K562 (cell line): Measurements from ENCODE around the gene LRP1B. TPM values are rescaled to one million over a fixed set of nuclear protein-coding genes. Genes with fewer than 3 reads are reported as not detected.

Source experiments
- ATAC-seq: fragments of 200-7000 bp; cut with Tn5 transposase; 3 replicates; pipeline ENCODE4 v1.9.1; 2020; ENCODE audit warnings: moderate library complexity
- BruUV-seq: library from RNA; stranded (reverse); fragments of 400-500 nt; replicated peaks from 2 replicates; lab custom pipeline; 2021; lab: Mats Ljungman, UMichigan
- CTCF ChIA-PET: fragments of 300-600 bp; formaldehyde crosslinking; extraction: SDS; loops from one replicate; lab custom pipeline; 2021; ENCODE audit warnings: low intra/inter-chr PET ratio; lab: Yijun Ruan, JAX
- POLR2A ChIA-PET: fragments of 300-600, 350-650 bp; sonication (Branson Sonifier 250); formaldehyde crosslinking; extraction: SDS; loops from one replicate; lab custom pipeline; 2021; ENCODE audit warnings: antibody characterized with exemption, inconsistent platforms; lab: Yijun Ruan, JAX
- DNase-seq, 4 experiments: peaks; one replicate each; pipeline versions ENCODE4 v3.0.0 to v3.0.0-alpha.2; 2011 to 2018; ENCODE audit warnings: low spot score in 3 of 4, mixed read lengths in 3 of 4; ENCODE audit errors: extremely low read depth in 1 of 4
- FAIRE-seq: peaks from 2 replicates; lab custom pipeline; 2011; peaks lifted over from hg19 to GRCh38; lab: Jason Lieb, UNC
- H2AFZ ChIP-seq: 2 replicates; pipeline ENCODE4 v1.6.0; 2011; ENCODE audit warnings: low read depth, low read length, control low read depth, inconsistent platforms
- H3K27ac ChIP-seq: fragments of 200-600 bp; 3 replicates; pipeline ENCODE4 v1.8.0; 2011; ENCODE audit warnings: low read depth, mild to moderate bottlenecking, control low read depth, inconsistent platforms, low read length, moderate library complexity, mixed read lengths; ENCODE audit errors: extremely low read depth
- H3K27me3 ChIP-seq, 2 experiments: fragments of 300-600 bp in 1 of 2; 2 replicates in 1 of 2; 3 replicates in 1 of 2; pipeline versions ENCODE4 v1.6.0 to v1.8.0; 2011; ENCODE audit warnings: inconsistent platforms in 2 of 2, low read length in 2 of 2, mild to moderate bottlenecking in 1 of 2, mixed read lengths in 1 of 2, moderate library complexity in 1 of 2; ENCODE audit not compliant: control insufficient read depth in 2 of 2, insufficient read depth in 2 of 2
- H3K36me3 ChIP-seq: fragments of 300-600 bp; 3 replicates; pipeline ENCODE4 v1.8.0; 2011; ENCODE audit warnings: mild to moderate bottlenecking, low read length, inconsistent platforms; ENCODE audit not compliant: control insufficient read depth, insufficient read depth
- H3K4me1 ChIP-seq, 2 experiments: fragments of 200-600 bp in 1 of 2; replicated peaks in 1 of 2; 2 replicates in 1 of 2; 3 replicates in 1 of 2; pipeline versions ENCODE4 v1.5.1 to v1.8.0; 2011; ENCODE audit warnings: inconsistent platforms in 2 of 2, low read length in 2 of 2, mild to moderate bottlenecking in 1 of 2, mixed read lengths in 1 of 2, moderate library complexity in 1 of 2; ENCODE audit not compliant: control insufficient read depth in 2 of 2, insufficient read depth in 2 of 2
- H3K4me2 ChIP-seq: 2 replicates; pipeline ENCODE4 v1.6.1; 2011; ENCODE audit warnings: low read length, control low read depth, inconsistent platforms, mixed read lengths; ENCODE audit not compliant: insufficient read depth
- H3K4me3 ChIP-seq: fragments of 200-600 bp; sonication (generic), shearing (Covaris generic); 2 replicates; pipeline ENCODE4 v1.5.1; 2016; ENCODE audit warnings: control low read depth, inconsistent platforms
- H3K79me2 ChIP-seq: fragments of 200-600 bp; 3 replicates; pipeline ENCODE4 v1.8.0; 2011; ENCODE audit warnings: low read length, inconsistent platforms; ENCODE audit not compliant: control insufficient read depth, insufficient read depth
- H3K9ac ChIP-seq, 2 experiments: 2 replicates each; pipeline versions ENCODE4 v1.6.0 to v1.6.1; 2011; ENCODE audit warnings: low read depth in 2 of 2, low read length in 2 of 2, control low read depth in 1 of 2, inconsistent platforms in 1 of 2, mild to moderate bottlenecking in 1 of 2, mixed read lengths in 1 of 2; ENCODE audit not compliant: insufficient read depth in 1 of 2
- H3K9me1 ChIP-seq: one replicate; pipeline ENCODE4 v1.6.0; 2011; ENCODE audit warnings: inconsistent platforms, mild to moderate bottlenecking, low read length, moderate library complexity; ENCODE audit not compliant: control insufficient read depth, insufficient read depth
- H3K9me3 ChIP-seq: replicated peaks from 2 replicates; pipeline ENCODE4 v1.5.1; 2011; ENCODE audit warnings: low read depth, low read length, inconsistent platforms; ENCODE audit not compliant: control insufficient read depth, insufficient read depth
- H4K20me1 ChIP-seq: replicated peaks from 2 replicates; pipeline ENCODE4 v1.6.1; 2011; ENCODE audit warnings: low read length, inconsistent platforms, mixed read lengths; ENCODE audit not compliant: control insufficient read depth, insufficient read depth
- CBX3 ChIP-seq, 2 experiments: IDR thresholded peaks; 1 replicate in 1 of 2; 2 replicates in 1 of 2; pipeline ENCODE4 v1.6.1; 2012; ENCODE audit warnings: inconsistent platforms in 2 of 2, low read length in 2 of 2, borderline replicate concordance in 1 of 2, control low read depth in 1 of 2
- KAT7 ChIP-seq: sonication (generic); formaldehyde crosslinking; IDR thresholded peaks from 2 replicates; pipeline ENCODE4 v1.8.0; 2022; ENCODE audit warnings: missing genetic modification reagents, mild to moderate bottlenecking, borderline replicate concordance
- KHSRP ChIP-seq: fragments of 450-650 bp; IDR thresholded peaks from 2 replicates; pipeline ENCODE4 v1.6.1; 2017
- NCOA4 ChIP-seq: fragments of 450-650 bp; IDR thresholded peaks from 2 replicates; pipeline ENCODE4 v1.6.1; 2018; ENCODE audit warnings: mild to moderate bottlenecking; ENCODE audit not compliant: partially characterized antibody
- NFYB ChIP-seq: IDR thresholded peaks from 2 replicates; pipeline ENCODE4 v1.6.1; 2011; ENCODE audit warnings: mild to moderate bottlenecking, moderate library complexity; ENCODE audit not compliant: insufficient read length; ENCODE audit errors: extremely low read depth
- PHB2 ChIP-seq: fragments of 450-650 bp; IDR thresholded peaks from 2 replicates; pipeline ENCODE4 v1.6.1; 2017; ENCODE audit warnings: low read depth
- POLR3A ChIP-seq: IDR thresholded peaks from 2 replicates; pipeline ENCODE4 v1.6.1; 2011; ENCODE audit warnings: borderline replicate concordance, mild to moderate bottlenecking, moderate library complexity; ENCODE audit not compliant: insufficient read length, insufficient read depth; ENCODE audit errors: extremely low read depth
- TSC22D4 ChIP-seq: fragments of 450-650 bp; IDR thresholded peaks from 2 replicates; pipeline ENCODE4 v1.6.1; 2016; ENCODE audit warnings: missing genetic modification characterization, missing biosample characterization, control low read depth
- ZNF316 ChIP-seq: fragments of 450-650 bp; IDR thresholded peaks from 2 replicates; pipeline ENCODE4 v1.6.1; 2016
- WGBS: fragments of 100-300 bp; shearing (Covaris generic); methylation state at CpG from one replicate; pipeline ENCODE4 v1.1.6; 2016; ENCODE audit warnings: low coverage, mixed read lengths; ENCODE audit not compliant: insufficient coverage; ENCODE audit errors: missing lambda C conversion rate; 5-methylcytosine and 5-hydroxymethylcytosine counted together
- in situ Hi-C: fragments of 300-500 bp; cut with MboI; formaldehyde crosslinking; loops from 4 replicates; pipeline ENCODE4 v1.15.0; 2018; ENCODE audit warnings: inconsistent platforms, mixed read lengths
- intact Hi-C: fragments of 100-400 bp; cut with micrococcal nuclease; formaldehyde crosslinking; loops from 2 replicates; pipeline ENCODE4 v1.14.2; 2022
- polyA plus RNA-seq, 8 experiments: library from polyadenylated mRNA; depleted of rRNA in 4 of 8; stranded (reverse) in 5 of 8; unstranded in 3 of 8; fragments of >200 nt; fragmentation: Nextera tagmentation in 2 of 8; fragmentation: Illumina TruSeq in 1 of 8; extraction: Ambion mirVana in 2 of 8; extraction: Trizol in 1 of 8; gene quantifications; 2 replicates each; pipeline versions ENCODE4 v1.2.1 to v1.2.3, GENCODE V29; 2011 to 2014; ENCODE audit warnings: inconsistent platforms in 1 of 8, missing spikeins in 1 of 8
- total RNA-seq, 7 experiments: library from RNA; depleted of rRNA in 6 of 7; stranded (reverse); fragments of >200 nt in 6 of 7; fragmentation: Illumina TruSeq in 2 of 7; extraction: Trizol in 2 of 7; gene quantifications; 2 replicates each; pipeline versions ENCODE4 v1.2.1 to v1.2.3, GENCODE V29; 2011 to 2021; ENCODE audit warnings: low replicate concordance in 1 of 7
- TF ChIP-seq, protein P1 (sequence below): sonication (generic); formaldehyde crosslinking; IDR thresholded peaks from 2 replicates; pipeline ENCODE4 v1.8.0; 2022; ENCODE audit warnings: mild to moderate bottlenecking, missing genetic modification reagents
- TF ChIP-seq, protein P2 (sequence below): fragments of 250-450 bp; sonication (Bioruptor Pico); IDR thresholded peaks from 2 replicates; pipeline ENCODE4 v1.5.0; 2021
- TF ChIP-seq, protein P3 (sequence below): fragments of 200-400 bp; formaldehyde crosslinking; IDR thresholded peaks from 2 replicates; pipeline ENCODE4 v1.6.1; 2017; ENCODE audit warnings: mild to moderate bottlenecking, low read depth, low read length, moderate library complexity

The LRP1B gene
- total and polyA plus RNA-seq, 9 of the 15 experiments (the other 6 are each of a cell fraction or from before 2014, with no cell fraction given): not detected

DNA sequence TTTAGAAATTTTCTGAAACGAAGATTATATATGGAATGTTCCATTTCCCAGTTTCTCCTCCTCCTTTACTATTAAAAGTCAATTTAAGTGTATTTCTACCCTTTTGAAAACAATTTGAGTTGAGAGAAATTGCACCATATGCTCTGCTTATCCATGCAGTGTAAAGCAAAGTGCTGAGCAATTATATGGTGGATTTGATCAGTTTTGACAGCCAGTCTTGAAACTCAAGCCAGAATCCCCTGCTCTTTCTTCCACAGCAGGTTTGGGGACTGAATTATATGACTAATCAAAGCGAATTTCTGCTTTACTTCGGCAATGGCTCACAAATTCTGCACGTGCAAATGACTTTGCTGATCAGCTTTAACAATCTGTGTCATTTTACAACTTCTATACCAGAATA is 1183.6 kb downstream of the LRP1B start:
- no peaks in the 10 kb centered on the region for H3K9me3 ChIP-seq
- H3K4me1 ChIP-seq: no peaks in the 10 kb centered on the region
- 0% methylated on average over 4 of the region's 4 CpGs for WGBS
- TF ChIP-seq, protein P1, sequence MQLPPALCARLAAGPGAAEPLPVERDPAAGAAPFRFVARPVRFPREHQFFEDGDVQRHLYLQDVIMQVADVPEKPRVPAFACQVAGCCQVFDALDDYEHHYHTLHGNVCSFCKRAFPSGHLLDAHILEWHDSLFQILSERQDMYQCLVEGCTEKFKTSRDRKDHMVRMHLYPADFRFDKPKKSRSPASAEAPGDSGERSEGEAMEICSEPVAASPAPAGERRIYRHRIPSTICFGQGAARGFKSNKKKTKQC (CRISPR knock-in tag): no peak
- TF ChIP-seq NFYB (no peak), POLR3A (no peak), CBX3 (IDR thresholded peaks at IDR 0.05; ENCODE audit: borderline replicate concordance in 1 of 2, low read length in 2 of 2) (no peak), KAT7 (no peak), NCOA4 (no peak), KHSRP (no peak), PHB2 (no peak), TSC22D4 (tag) (no peak), ZNF316 (no peak)
- TF ChIP-seq, protein P2, sequence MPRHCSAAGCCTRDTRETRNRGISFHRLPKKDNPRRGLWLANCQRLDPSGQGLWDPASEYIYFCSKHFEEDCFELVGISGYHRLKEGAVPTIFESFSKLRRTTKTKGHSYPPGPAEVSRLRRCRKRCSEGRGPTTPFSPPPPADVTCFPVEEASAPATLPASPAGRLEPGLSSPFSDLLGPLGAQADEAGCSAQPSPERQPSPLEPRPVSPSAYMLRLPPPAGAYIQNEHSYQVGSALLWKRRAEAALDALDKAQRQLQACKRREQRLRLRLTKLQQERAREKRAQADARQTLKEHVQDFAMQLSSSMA (CRISPR knock-in tag): no peak
- TF ChIP-seq, protein P3, sequence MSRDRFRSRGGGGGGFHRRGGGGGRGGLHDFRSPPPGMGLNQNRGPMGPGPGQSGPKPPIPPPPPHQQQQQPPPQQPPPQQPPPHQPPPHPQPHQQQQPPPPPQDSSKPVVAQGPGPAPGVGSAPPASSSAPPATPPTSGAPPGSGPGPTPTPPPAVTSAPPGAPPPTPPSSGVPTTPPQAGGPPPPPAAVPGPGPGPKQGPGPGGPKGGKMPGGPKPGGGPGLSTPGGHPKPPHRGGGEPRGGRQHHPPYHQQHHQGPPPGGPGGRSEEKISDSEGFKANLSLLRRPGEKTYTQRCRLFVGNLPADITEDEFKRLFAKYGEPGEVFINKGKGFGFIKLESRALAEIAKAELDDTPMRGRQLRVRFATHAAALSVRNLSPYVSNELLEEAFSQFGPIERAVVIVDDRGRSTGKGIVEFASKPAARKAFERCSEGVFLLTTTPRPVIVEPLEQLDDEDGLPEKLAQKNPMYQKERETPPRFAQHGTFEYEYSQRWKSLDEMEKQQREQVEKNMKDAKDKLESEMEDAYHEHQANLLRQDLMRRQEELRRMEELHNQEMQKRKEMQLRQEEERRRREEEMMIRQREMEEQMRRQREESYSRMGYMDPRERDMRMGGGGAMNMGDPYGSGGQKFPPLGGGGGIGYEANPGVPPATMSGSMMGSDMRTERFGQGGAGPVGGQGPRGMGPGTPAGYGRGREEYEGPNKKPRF: no peak
- DNase-seq (no peak), ATAC-seq (no peak), FAIRE-seq (no peak)
- no peaks in the 10 kb centered on the region for H3K79me2 ChIP-seq
- ChIA-PET POLR2A (no interaction called here), CTCF (no interaction called here)
- no peaks in the 10 kb centered on the region for H4K20me1 ChIP-seq
- no peaks in the 10 kb centered on the region for H3K27me3 ChIP-seq
- H2AFZ ChIP-seq: no peak overlapping the region
- no TSS peak for BruUV-seq
- H3K36me3 ChIP-seq: no peaks in the 10 kb centered on the region
- H3K4me3 ChIP-seq: no peak overlapping the region
- no peak overlapping the region for H3K4me2 ChIP-seq
- H3K9ac ChIP-seq: no peak overlapping the region
- no peak overlapping the region for H3K27ac ChIP-seq
- H3K9me1 ChIP-seq: no peaks in the 10 kb centered on the region
- in situ Hi-C loops: no loop called here
- intact Hi-C loops: no loop called here
